ENCODE data around the gene INPP5A.

Gene INPP5A

GRCh38 chr10:132626019-132626760 is 88.6 kb downstream of the INPP5A start:
- Histone ChIP-seq H3K79me1 (ENCODE audit: low read length) (no peaks in the 10 kb centered on the region), H3K27ac (ENCODE audit: low read depth, low read length) (no peak overlapping the region), H3K9ac (ENCODE audit: low read length) (no peak overlapping the region), H4K12ac (ENCODE audit: low read depth, low read length) (no peak overlapping the region), H3K4me3 (ENCODE audit: low read depth, low read length) (peak overlapping the region; percentile 18), H3K4me2 (ENCODE audit: low read length) (no peak overlapping the region), H3K27me3 (ENCODE audit: insufficient read depth, low read length) (no peaks in the 10 kb centered on the region), H2BK5ac (ENCODE audit: low read depth, low read length, poor library complexity) (no peak overlapping the region), H3K36me3 (ENCODE audit: control insufficient read depth in 1 of 2, insufficient read depth in 2 of 2, low read length in 2 of 2) (no peaks in the 10 kb centered on the region), H3K23ac (ENCODE audit: low read length) (peak overlapping the region; percentile 35), H2AK5ac (ENCODE audit: low read length) (no peak overlapping the region), H2BK120ac (ENCODE audit: insufficient read depth, low read length, poor library complexity) (no peak overlapping the region), H3K4me1 (ENCODE audit: control insufficient read depth in 1 of 2, insufficient read depth in 2 of 2, low read length in 2 of 2) (peaks cover 13 to 25% of the 10 kb centered on the region in 2 experiments), H2AFZ (ENCODE audit: insufficient read depth, low read length, poor library complexity) (no peak overlapping the region), H4K91ac (ENCODE audit: low read depth, low read length) (no peak overlapping the region), H3K9me3 (ENCODE audit: insufficient read depth, low read depth, low read length) (peaks cover 3% of the 10 kb centered on the region), H4K8ac (ENCODE audit: low read depth, low read length) (no peak overlapping the region), H3K4ac (ENCODE audit: low read depth, low read length) (no peak overlapping the region), H3K14ac (ENCODE audit: low read length) (no peak overlapping the region), H2BK12ac (ENCODE audit: low read length) (no peak overlapping the region), H3K79me2 (ENCODE audit: control insufficient read depth, insufficient read depth, low read length, poor library complexity) (no peaks in the 10 kb centered on the region), H3K18ac (ENCODE audit: low read length) (no peak overlapping the region)
- WGBS (ENCODE audit: extremely low coverage, insufficient coverage, insufficient read length), result no CpG with 5 or more reads among the region's 24 CpGs
- no peak for DNase-seq

DNA sequence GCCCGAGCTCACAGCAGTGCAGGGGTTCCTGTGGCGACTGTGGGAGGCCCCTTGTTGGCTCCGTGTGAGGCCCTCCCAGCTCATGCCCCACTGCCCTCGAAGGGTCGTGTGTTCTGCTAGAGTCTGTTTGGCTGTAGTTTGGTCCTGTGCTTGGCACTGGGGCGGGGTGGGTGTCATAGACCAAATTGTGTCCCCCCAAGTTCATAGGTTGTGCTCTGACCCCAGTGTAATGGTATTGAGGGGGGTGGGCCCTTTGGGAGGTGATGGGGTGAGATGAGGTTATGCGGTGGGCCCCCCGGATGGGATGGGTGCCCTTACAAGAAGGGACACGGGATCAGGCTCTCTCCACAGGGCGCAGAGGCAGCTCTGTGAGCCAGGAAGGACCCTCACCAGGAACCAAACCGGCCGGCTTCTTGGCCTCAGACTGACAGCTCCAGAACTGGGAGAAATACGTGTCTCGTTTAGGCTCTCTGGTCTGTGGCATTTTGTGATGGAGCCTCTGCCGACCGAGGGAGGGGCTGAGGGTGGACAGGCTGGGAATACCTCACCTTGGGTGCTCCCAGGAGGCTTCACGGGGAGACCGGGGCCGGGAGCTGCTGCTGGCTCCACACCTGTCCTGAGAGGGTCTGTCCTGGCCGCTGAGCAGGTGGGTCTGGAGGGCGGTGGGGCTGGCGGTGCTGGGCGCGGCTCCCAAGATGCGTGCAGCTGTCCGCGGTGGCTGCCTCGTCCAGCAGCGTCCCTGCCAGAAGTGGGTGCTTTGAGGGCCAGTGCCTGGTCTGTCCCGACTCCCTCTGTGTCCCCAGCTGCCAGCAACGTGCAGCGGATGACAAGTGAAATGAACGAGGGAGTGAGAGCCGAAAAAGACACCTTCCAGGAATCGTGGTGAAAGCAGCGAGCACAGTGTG is 89.4 kb downstream of the INPP5A start:
- Histone ChIP-seq H2BK120ac (ENCODE audit: insufficient read depth, low read length, poor library complexity) (no peak overlapping the region), H2AFZ (ENCODE audit: insufficient read depth, low read length, poor library complexity) (no peak overlapping the region), H3K27ac (ENCODE audit: low read depth, low read length) (no peak overlapping the region), H3K14ac (ENCODE audit: low read length) (no peak overlapping the region), H2BK5ac (ENCODE audit: low read depth, low read length, poor library complexity) (no peak overlapping the region), H2BK12ac (ENCODE audit: low read length) (no peak overlapping the region), H3K27me3 (ENCODE audit: insufficient read depth, low read length) (no peaks in the 10 kb centered on the region), H3K79me1 (ENCODE audit: low read length) (no peaks in the 10 kb centered on the region), H3K4me1 (ENCODE audit: control insufficient read depth in 1 of 2, insufficient read depth in 2 of 2, low read length in 2 of 2) (peaks cover 13 to 25% of the 10 kb centered on the region in 2 experiments), H4K8ac (ENCODE audit: low read depth, low read length) (no peak overlapping the region), H3K4me3 (ENCODE audit: low read depth, low read length) (no peak overlapping the region), H3K79me2 (ENCODE audit: control insufficient read depth, insufficient read depth, low read length, poor library complexity) (no peaks in the 10 kb centered on the region), H3K4ac (ENCODE audit: low read depth, low read length) (no peak overlapping the region), H3K9ac (ENCODE audit: low read length) (no peak overlapping the region), H4K12ac (ENCODE audit: low read depth, low read length) (no peak overlapping the region), H3K9me3 (ENCODE audit: insufficient read depth, low read depth, low read length) (peaks cover 3% of the 10 kb centered on the region), H4K91ac (ENCODE audit: low read depth, low read length) (no peak overlapping the region), H3K23ac (ENCODE audit: low read length) (no peak overlapping the region), H3K36me3 (ENCODE audit: control insufficient read depth in 1 of 2, insufficient read depth in 2 of 2, low read length in 2 of 2) (no peaks in the 10 kb centered on the region), H3K4me2 (ENCODE audit: low read length) (no peak overlapping the region), H2AK5ac (ENCODE audit: low read length) (no peak overlapping the region), H3K18ac (ENCODE audit: low read length) (no peak overlapping the region)
- WGBS (ENCODE audit: extremely low coverage, insufficient coverage, insufficient read length), result no CpG with 5 or more reads among the region's 36 CpGs
- DNase-seq, result no peak

DNA sequence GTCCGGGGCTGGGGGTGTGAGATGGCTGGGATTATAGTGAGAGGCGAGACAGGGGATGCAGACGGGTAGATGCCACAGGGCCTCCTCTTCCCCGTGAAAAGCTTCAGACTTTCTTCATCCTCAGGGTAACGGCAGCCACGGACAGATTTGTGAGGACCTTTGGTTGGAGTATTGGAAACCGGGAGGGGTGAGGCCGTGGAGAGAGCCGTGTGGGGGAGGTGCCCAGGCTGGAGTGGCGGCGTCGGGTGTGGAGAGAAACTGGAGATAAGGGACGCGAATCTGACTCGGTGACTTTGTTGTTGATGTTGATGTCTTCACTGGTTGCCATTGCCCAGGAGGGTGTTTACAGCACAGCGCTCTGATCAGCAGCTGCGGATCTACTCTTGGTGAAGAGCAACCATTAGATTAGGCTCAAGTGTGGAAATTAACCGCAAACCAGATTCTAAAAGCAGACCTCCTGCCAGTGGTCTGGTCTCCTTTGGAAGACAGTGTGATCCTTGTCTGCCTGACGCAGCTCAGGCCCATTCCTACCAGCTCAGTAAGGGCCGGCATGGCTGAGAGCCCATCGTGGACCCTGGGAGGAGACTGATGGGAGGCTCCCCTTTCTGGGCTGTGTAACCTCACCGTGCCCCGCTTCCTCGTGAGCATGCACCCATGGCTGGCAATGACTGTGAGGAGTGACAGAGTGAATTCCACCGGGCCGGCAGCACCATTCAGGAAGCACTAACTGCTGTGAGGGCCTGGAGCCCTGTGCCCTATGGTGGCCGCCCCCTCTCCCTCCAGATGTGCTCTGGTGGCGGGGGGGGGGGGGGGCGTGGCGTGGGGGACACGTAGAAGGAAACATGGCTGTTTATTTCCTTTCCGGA is 90.3 kb downstream of the INPP5A start:
- H2AFZ ChIP-seq (ENCODE audit: insufficient read depth, low read length, poor library complexity), result no peak overlapping the region
- no peak overlapping the region for H3K4ac ChIP-seq (ENCODE audit: low read depth, low read length)
- H2BK5ac ChIP-seq (ENCODE audit: low read depth, low read length, poor library complexity), result no peak overlapping the region
- H3K36me3 ChIP-seq (ENCODE audit: control insufficient read depth in 1 of 2, insufficient read depth in 2 of 2, low read length in 2 of 2), result no peaks in the 10 kb centered on the region
- H3K79me2 ChIP-seq (ENCODE audit: control insufficient read depth, insufficient read depth, low read length, poor library complexity), result no peaks in the 10 kb centered on the region
- DNase-seq, result no peak
- H3K9ac ChIP-seq (ENCODE audit: low read length), result no peak overlapping the region
- H3K23ac ChIP-seq (ENCODE audit: low read length), result no peak overlapping the region
- no peaks in the 10 kb centered on the region for H3K79me1 ChIP-seq (ENCODE audit: low read length)
- no peak overlapping the region for H4K8ac ChIP-seq (ENCODE audit: low read depth, low read length)
- H4K91ac ChIP-seq (ENCODE audit: low read depth, low read length), result no peak overlapping the region
- H3K27ac ChIP-seq (ENCODE audit: low read depth, low read length), result no peak overlapping the region
- WGBS (ENCODE audit: extremely low coverage, insufficient coverage, insufficient read length), result no CpG with 5 or more reads among the region's 32 CpGs
- no peak overlapping the region for H3K18ac ChIP-seq (ENCODE audit: low read length)
- H3K27me3 ChIP-seq (ENCODE audit: insufficient read depth, low read length), result no peaks in the 10 kb centered on the region
- peaks cover 13 to 28% of the 10 kb centered on the region in 2 experiments for H3K4me1 ChIP-seq (ENCODE audit: control insufficient read depth in 1 of 2, insufficient read depth in 2 of 2, low read length in 2 of 2)
- H3K9me3 ChIP-seq (ENCODE audit: insufficient read depth, low read depth, low read length), result peaks cover 3% of the 10 kb centered on the region
- no peak overlapping the region for H2AK5ac ChIP-seq (ENCODE audit: low read length)
- H3K4me2 ChIP-seq (ENCODE audit: low read length), result no peak overlapping the region
- no peak overlapping the region for H2BK12ac ChIP-seq (ENCODE audit: low read length)
- H3K14ac ChIP-seq (ENCODE audit: low read length), result no peak overlapping the region
- H2BK120ac ChIP-seq (ENCODE audit: insufficient read depth, low read length, poor library complexity), result no peak overlapping the region
- no peak overlapping the region for H3K4me3 ChIP-seq (ENCODE audit: low read depth, low read length)
- no peak overlapping the region for H4K12ac ChIP-seq (ENCODE audit: low read depth, low read length)
